GM13977 (cell line): Measurements from ENCODE around the gene OR8J3.

Source experiments
- DNase-seq: peaks from one replicate; pipeline ENCODE4 v3.0.0; 2012; ENCODE audit warnings: low spot score
- CTCF ChIP-seq: IDR thresholded peaks from 2 replicates; pipeline ENCODE4 v1.5.1; 2012; ENCODE audit warnings: mild to moderate bottlenecking, control low read depth; ENCODE audit not compliant: insufficient read depth; ENCODE audit errors: extremely low read depth, missing control alignments
- in situ Hi-C: fragments of 300-500 bp; cut with MboI; formaldehyde crosslinking; loops from one replicate; pipeline ENCODE4 v1.12.0; 2022; ENCODE audit warnings: low sequenced_read_pairs, low pct_unique_long_range_greater_than_20kb, mixed read lengths, inconsistent platforms; ENCODE audit not compliant: unreplicated experiment

The OR8J3 gene

GRCh38 chr11:56140151-56140661 is at the start of gene OR8J3:
OR8J3 (minus strand) TSS chr11:56140201; CDS start chr11:56137718, 2,483 bp downstream.
- DNase-seq, result no peak
- TF ChIP-seq CTCF, result no peak
- in situ Hi-C loops, result no loop called here

GRCh38 chr11:56188602-56189001 is 48.6 kb upstream of the OR8J3 start:
- TF ChIP-seq CTCF, result no peak
- no peak for DNase-seq
- in situ Hi-C loops, result no loop called here

GRCh38 chr11:56183459-56183858 is 43.5 kb upstream of the OR8J3 start:
- no peak for DNase-seq
- no peak for TF ChIP-seq CTCF
- in situ Hi-C loops, result no loop called here

GRCh38 chr11:56176318-56176717 is 36.3 kb upstream of the OR8J3 start, which contains the start of gene OR5J2:
OR5J2 (plus strand) TSS chr11:56176618; CDS start chr11:56176618, 0 bp downstream.
- no peak for DNase-seq
- TF ChIP-seq CTCF, result no peak
- in situ Hi-C loops, result no loop called here

GRCh38 chr11:56172256-56172830 is 32.3 kb upstream of the OR8J3 start:
- DNase-seq, result no peak
- in situ Hi-C loops, result no loop called here
- TF ChIP-seq CTCF, result no peak

GRCh38 chr11:56163804-56164203 is 23.8 kb upstream of the OR8J3 start:
- no peak for TF ChIP-seq CTCF
- in situ Hi-C loops, result no loop called here
- no peak for DNase-seq

- no peak for DNase-seq
- TF ChIP-seq CTCF, result no peak
- in situ Hi-C loops, result no loop called here
These were observed 20.2 kb upstream of the OR8J3 start, which contains the start of gene OR8K5 for GRCh38 chr11:56160217-56160616. OR8K5 (minus strand) TSS chr11:56160317; CDS start chr11:56160317, 0 bp downstream.
